GM12891 (cell line): Measurements from ENCODE around the gene ICAM4.

Experiments
- POLR2A ChIP-seq: IDR thresholded peaks from 2 replicates; pipeline ENCODE4 v1.6.1; 2011; ENCODE audit warnings: low read depth, low read length, control low read depth
- POLR2AphosphoS5 ChIP-seq: IDR thresholded peaks from 2 replicates; pipeline ENCODE4 v1.6.1; 2011; ENCODE audit warnings: low read depth, low read length, control low read depth
- TAF1 ChIP-seq: IDR thresholded peaks from 2 replicates; pipeline ENCODE4 v1.6.1; 2011; ENCODE audit warnings: low read depth, low read length, control low read depth

GRCh38 chr19:10291554-10292205 is 4.9 kb downstream of the ICAM4 start:
- no peak for TF ChIP-seq POLR2A
- no peak for TF ChIP-seq TAF1
- TF ChIP-seq POLR2AphosphoS5 = no peak
